HTR-8/SVneo (cell line): Measurements from ENCODE around the gene CPAMD8.
A peak's percentile ranks its signal among the peaks of the same experiment; 100 is the strongest.

Experiments
- DNase-seq: peaks from one replicate; pipeline ENCODE4 v3.0.0; 2011; ENCODE audit warnings: low spot score, mixed read lengths; ENCODE audit not compliant: insufficient read length
- FAIRE-seq: peaks from 2 replicates; lab custom pipeline; 2011; peaks lifted over from hg19 to GRCh38; lab: Jason Lieb, UNC

The CPAMD8 gene

DNA sequence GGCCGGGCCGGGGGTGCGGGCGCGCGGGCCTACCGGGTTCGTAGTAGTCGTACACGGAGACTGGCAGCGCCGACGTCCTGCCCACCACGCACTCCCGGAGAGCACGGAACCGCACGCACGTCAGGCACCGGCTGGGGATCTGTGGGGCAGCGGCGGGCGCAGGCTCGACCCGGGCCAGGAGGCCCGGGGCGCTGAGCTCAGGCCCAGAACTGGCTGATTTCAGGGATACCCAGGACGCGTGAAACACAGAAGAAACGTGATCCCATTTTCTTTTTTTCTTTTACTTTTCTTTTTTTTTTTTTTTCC lies 128.8 kb downstream of the CPAMD8 start:
- FAIRE-seq (no peak), DNase-seq (no peak)

GRCh38 chr19:16897029-16897855 lies 129.4 kb downstream of the CPAMD8 start:
- DNase-seq (peak; percentile 96), FAIRE-seq (peak; percentile 96)

- FAIRE-seq, result no peak
- no peak for DNase-seq
Observed at GRCh38 chr19:16896146-16897028, 130.2 kb downstream of the CPAMD8 start.

GRCh38 chr19:16895467-16896145 lies 131.0 kb downstream of the CPAMD8 start:
- DNase-seq (no peak), FAIRE-seq (no peak)

GRCh38 chr19:16894080-16894479 lies 132.5 kb downstream of the CPAMD8 start:
- DNase-seq (no peak), FAIRE-seq (no peak)

DNA sequence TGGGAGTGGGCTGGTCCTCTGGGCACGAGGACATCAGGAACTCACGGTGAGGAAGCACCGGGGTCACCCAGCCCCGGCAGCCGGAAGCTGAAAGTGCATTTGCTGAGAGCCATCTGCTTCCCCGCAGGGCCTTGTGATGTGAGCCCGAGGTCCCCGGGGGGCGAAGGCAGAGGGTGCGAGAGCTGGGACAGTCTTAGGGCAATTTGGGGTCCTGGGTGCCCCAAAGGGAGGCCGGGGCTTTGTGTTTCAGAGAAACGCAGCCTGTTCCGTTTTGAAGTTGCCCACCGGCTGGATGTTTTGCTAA lies 133.0 kb downstream of the CPAMD8 start:
- FAIRE-seq (no peak), DNase-seq (no peak)

DNA sequence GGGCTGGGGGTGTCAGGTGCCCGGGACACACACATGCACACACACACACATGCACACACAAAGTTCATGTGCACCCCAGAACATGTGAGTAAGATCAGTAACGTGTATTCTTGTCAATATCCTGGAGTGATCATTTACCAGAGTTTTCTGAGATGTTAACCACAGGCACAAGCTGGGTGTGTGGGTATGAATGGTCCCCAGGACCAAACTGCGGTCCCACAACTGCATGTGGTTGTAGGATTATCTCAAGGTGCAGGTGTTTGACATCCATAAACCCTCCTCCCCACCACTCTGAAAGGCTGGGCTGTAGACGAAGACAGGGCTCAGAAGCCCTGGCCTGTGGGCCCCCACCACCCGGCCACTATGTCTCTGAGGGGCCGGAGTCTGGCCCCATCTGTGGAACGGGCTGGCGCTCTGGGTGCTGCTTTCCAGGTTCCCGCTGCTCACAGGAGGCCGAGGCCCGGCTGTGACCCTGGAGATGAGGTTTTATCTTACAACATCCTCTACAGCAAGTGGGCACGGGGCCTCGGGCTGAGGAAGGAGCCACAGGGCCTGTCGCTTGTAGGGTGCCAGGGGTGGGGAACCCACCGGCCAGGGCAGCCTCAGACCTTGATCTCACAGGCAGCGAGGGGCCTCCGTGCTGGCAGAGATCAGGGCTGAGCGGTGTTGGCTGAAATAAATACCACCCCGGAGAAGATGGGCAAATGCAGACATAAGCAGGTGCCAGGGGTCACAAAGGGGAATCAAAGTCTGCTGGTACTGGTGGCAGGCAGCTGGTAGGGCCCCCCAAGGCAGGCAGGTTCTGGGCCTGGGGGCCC lies 133.5 kb downstream of the CPAMD8 start:
- DNase-seq (no peak), FAIRE-seq (no peak)

GRCh38 chr19:16892436-16892835 lies 134.2 kb downstream of the CPAMD8 start:
- no peak for DNase-seq
- no peak for FAIRE-seq

GRCh38 chr19:16891696-16892382 lies 134.8 kb downstream of the CPAMD8 start:
- FAIRE-seq, result no peak
- no peak for DNase-seq

GRCh38 chr19:16890461-16891184 lies 136.0 kb downstream of the CPAMD8 start:
- DNase-seq, result no peak
- no peak for FAIRE-seq

DNA sequence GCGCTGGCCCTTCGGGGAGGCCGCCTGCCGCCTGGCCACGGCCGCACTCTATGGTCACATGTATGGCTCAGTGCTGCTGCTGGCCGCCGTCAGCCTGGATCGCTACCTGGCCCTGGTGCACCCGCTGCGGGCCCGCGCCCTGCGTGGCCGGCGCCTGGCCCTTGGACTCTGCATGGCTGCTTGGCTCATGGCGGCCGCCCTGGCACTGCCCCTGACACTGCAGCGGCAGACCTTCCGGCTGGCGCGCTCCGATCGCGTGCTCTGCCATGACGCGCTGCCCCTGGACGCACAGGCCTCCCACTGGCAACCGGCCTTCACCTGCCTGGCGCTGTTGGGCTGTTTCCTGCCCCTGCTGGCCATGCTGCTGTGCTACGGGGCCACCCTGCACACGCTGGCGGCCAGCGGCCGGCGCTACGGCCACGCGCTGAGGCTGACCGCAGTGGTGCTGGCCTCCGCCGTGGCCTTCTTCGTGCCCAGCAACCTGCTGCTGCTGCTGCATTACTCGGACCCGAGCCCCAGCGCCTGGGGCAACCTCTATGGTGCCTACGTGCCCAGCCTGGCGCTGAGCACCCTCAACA lies 136.6 kb downstream of the CPAMD8 start:
- DNase-seq, result no peak
- no peak for FAIRE-seq

DNA sequence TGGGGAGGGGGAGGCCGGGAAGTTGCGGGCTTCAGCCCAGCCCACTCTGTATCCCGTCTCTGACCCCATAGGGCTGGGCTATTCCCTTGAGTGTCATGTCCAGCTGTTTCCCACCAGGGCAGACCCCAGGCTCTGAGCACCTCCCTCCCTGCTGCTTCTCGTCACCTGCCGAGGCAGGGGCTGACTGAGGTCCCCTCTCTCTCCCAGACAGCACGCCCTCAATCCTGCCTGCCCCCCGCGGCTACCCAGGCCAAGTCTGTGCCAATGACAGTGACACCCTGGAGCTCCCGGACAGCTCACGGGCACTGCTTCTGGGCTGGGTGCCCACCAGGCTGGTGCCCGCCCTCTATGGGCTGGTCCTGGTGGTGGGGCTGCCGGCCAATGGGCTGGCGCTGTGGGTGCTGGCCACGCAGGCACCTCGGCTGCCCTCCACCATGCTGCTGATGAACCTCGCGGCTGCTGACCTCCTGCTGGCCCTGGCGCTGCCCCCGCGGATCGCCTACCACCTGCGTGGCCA lies 137.2 kb downstream of the CPAMD8 start:
- FAIRE-seq, result no peak
- DNase-seq, result no peak

DNA sequence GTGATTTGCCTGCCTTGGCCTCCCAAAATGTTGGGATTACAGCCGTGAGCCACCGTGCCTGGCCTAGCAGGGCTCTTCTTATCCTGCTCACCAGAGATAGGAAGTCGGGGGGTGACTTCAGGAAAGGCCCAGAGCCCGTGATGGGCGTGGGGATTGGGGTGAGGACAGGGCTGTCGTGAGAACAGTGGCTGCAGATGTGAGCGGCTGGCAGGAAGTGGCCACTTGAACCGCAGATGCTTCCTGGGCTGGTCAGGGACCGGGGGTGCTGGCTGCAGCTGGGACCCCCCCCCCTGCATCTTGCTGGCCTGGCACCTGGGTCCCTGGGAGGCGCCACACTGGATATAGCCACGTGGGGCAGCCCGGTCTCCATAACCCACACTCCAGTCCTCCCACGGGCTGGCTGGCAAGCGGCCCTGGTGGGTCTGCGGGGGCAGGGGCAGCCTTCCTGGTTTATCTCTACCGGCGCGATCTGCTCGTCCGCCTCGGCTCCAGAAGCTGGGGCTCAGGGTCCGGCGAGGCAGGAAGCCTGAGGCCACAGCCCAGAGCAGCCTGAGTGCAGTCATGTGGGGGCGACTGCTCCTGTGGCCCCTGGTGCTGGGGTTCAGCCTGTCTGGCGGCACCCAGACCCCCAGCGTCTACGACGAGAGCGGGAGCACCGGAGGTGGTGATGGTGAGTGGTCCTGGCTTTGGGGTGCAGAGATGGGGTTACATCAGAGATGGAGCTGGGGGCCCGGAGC lies 137.8 kb downstream of the CPAMD8 start, which contains the start of gene F2RL3:
Gene F2RL3, plus strand, starts transcription at position 371 of the 737 bp plus-strand sequence. Its CDS starts 191 bp downstream, at position 562.
- FAIRE-seq (no peak), DNase-seq (no peak)

- FAIRE-seq (no peak), DNase-seq (no peak)
Observed at GRCh38 chr19:16887353-16888265, 139.0 kb downstream of the CPAMD8 start.

DNA sequence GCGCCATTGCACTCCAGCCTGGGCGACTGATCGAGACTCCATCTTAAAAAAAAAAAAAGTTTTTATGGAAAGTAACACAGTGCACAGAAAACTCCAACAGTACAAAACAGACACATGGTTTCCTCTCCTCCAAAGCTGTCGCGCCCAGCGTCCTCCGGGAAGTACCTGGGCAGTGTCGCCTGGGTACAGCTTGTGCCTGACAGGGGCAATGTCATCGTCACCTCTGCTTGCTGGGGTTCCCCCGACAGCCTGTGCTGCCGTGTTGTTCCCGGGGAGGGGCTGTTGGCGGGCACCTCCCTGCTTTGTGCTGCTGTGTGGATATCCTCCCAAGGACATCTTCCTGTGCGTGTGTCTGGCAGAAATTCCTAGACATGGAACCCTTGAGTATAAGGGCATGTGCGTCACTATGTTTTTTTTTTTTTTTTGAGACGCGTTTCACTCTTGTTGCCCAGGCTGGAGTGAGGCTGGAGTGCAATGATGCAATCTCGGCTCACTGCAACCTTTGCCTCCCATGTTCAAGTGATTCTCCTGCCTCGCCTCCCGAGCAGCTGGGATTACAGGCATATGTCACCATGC lies 140.2 kb downstream of the CPAMD8 start:
- DNase-seq, result no peak
- FAIRE-seq, result no peak

- FAIRE-seq, result no peak
- DNase-seq, result no peak
Observed at GRCh38 chr19:16885166-16885565, 141.4 kb downstream of the CPAMD8 start.
